Ovary (tissue), 9 donors: ENCODE results near the gene ABHD12B. TPM values are rescaled to one million over a fixed set of nuclear protein-coding genes. Genes with fewer than 3 reads are reported as not detected.

Source experiments
- DNase-seq, 5 donors: peaks; one replicate each; pipeline ENCODE4 v3.0.0-alpha.2; 2019 to 2020
- H3K27ac ChIP-seq, 2 donors: fragments of 200-600 bp; one replicate each; pipeline versions ENCODE4 v1.5.1 to v1.8.0; 2019 to 2022
- H3K27me3 ChIP-seq: fragments of 200-600 bp; one replicate; pipeline ENCODE4 v1.8.0; 2022
- H3K36me3 ChIP-seq: fragments of 200-600 bp; sonication (generic); one replicate; pipeline ENCODE4 v1.5.1; 2019
- H3K4me1 ChIP-seq: one replicate; pipeline ENCODE4 v1.8.1; 2013; ENCODE audit warnings: mild to moderate bottlenecking, moderate library complexity; ENCODE audit not compliant: insufficient read depth
- H3K4me3 ChIP-seq: fragments of 200-600 bp; sonication (generic); one replicate; pipeline ENCODE4 v1.5.1; 2017
- H3K9me3 ChIP-seq, 2 donors: fragments of 200-600 bp in 1 of 2; sonication (generic) in 1 of 2; one replicate each; pipeline versions ENCODE4 v1.5.1 to v1.8.1; 2013 to 2019; ENCODE audit warnings: mild to moderate bottlenecking in 1 of 2, moderate library complexity in 1 of 2
- EP300 ChIP-seq: sonication (generic); formaldehyde crosslinking; IDR thresholded peaks from one replicate; pipeline ENCODE4 v1.6.1; 2017; ENCODE audit warnings: antibody characterized with exemption
- POLR2A ChIP-seq: fragments of 450-650 bp; IDR thresholded peaks from one replicate; pipeline ENCODE4 v1.6.1; 2017; ENCODE audit warnings: antibody characterized with exemption, mild to moderate bottlenecking, moderate library complexity
- WGBS, 3 donors: extraction: QIAGEN DNeasy Blood & Tissue Kit in 1 of 3; methylation state at CpG; one replicate each; pipeline versions ENCODE4 v1.1.5 to v1.1.7; 2013 to 2017; 5-methylcytosine and 5-hydroxymethylcytosine counted together
- intact Hi-C, 4 donors: fragments of 100-400 bp; cut with DNase I; formaldehyde crosslinking; loops; one replicate each; pipeline versions ENCODE4 v1.11.0 to v1.15.1; 2022 to 2023
- polyA plus RNA-seq, 2 donors: library from polyadenylated mRNA; stranded (reverse); fragments of 200-250 nt in 1 of 2; fragments of 350-450 nt in 1 of 2; fragmentation: Illumina TruSeq in 1 of 2; extraction: RNeasy Lipid Tissue Mini Kit (QIAGEN cat#74804) in 1 of 2; gene quantifications; one replicate each; pipeline ENCODE4 v1.2.3, GENCODE V29; 2013 to 2014
- total RNA-seq, 7 donors: library from RNA; depleted of rRNA in 2 of 7; stranded (reverse); fragments of >200 nt in 2 of 7; fragmentation: NEBNext Ultra II Directional in 3 of 7; extraction: Animal tissue kit (Norgen Biotek cat#: 25700) in 3 of 7; gene quantifications; one replicate each; pipeline versions ENCODE4 v1.1.0 to v1.2.4, GENCODE V29; 2016 to 2023
- TF ChIP-seq, protein P1 (sequence below), 3 donors: fragments of 450-650 bp in 2 of 3; fragments of 200-600 bp in 1 of 3; IDR thresholded peaks; one replicate each; pipeline versions ENCODE4 v1.5.1 to v1.8.0; 2016 to 2022; ENCODE audit warnings: antibody characterized with exemption in 3 of 3, mild to moderate bottlenecking in 1 of 3
- donor health status: DM: no; HTN: no; CAD: no; lungs with moderate emphysema.
- donor health status: DM: no; HTN: no; CAD: no.
- donor health status: Bipolar disorder and iron deficiency.
- donor health status: DM: yes; HTN: yes; CAD: no.
- donor health status: DM: no; HTN: no; CAD: no.
- donor health status: DM: yes; HTN: yes; CAD: no.

Gene ABHD12B
- total and polyA plus RNA-seq, 9 donors: 0.45 to 5.1 (median 0.84) TPM; not detected in 6

DNA sequence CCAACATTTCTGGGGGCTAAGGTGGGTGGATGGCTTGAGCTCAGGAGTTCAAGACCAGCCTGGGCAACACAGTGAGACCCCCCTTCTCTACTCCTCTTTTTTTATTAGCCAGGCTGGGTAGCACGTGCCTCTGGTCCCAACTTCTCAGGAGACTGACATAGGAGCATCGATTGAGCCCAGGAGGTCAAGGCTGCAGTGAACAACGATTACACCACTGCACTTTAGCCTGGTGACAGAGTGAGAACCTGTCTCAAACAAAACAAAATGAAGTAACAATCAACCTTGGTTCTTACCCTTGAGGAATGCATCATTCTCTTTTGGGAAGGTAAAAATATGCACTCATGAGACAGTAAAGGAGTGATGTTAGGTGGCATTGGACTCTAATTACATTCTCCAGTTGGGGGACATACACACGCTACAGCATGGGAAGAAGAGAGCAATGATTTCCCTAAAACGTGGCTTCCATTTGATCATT, 37.0 kb upstream of the ABHD12B start:
- TF ChIP-seq, protein P1, sequence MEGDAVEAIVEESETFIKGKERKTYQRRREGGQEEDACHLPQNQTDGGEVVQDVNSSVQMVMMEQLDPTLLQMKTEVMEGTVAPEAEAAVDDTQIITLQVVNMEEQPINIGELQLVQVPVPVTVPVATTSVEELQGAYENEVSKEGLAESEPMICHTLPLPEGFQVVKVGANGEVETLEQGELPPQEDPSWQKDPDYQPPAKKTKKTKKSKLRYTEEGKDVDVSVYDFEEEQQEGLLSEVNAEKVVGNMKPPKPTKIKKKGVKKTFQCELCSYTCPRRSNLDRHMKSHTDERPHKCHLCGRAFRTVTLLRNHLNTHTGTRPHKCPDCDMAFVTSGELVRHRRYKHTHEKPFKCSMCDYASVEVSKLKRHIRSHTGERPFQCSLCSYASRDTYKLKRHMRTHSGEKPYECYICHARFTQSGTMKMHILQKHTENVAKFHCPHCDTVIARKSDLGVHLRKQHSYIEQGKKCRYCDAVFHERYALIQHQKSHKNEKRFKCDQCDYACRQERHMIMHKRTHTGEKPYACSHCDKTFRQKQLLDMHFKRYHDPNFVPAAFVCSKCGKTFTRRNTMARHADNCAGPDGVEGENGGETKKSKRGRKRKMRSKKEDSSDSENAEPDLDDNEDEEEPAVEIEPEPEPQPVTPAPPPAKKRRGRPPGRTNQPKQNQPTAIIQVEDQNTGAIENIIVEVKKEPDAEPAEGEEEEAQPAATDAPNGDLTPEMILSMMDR (IDR thresholded peaks at IDR 0.05): no peak
- TF ChIP-seq EP300: no peak
- TF ChIP-seq POLR2A: no peak
- Histone ChIP-seq H3K27me3 (no peaks in the 10 kb centered on the region), H3K9me3 (no peaks in the 10 kb centered on the region), H3K27ac (no peak overlapping the region), H3K4me1 (no peaks in the 10 kb centered on the region), H3K4me3 (no peak overlapping the region), H3K36me3 (no peaks in the 10 kb centered on the region)
- DNase-seq: no peak
- 76 to 83% (median 78%) methylated on average over 5 of the region's 5 CpGs for WGBS, 3 donors
- intact Hi-C loops: no loop called here

DNA sequence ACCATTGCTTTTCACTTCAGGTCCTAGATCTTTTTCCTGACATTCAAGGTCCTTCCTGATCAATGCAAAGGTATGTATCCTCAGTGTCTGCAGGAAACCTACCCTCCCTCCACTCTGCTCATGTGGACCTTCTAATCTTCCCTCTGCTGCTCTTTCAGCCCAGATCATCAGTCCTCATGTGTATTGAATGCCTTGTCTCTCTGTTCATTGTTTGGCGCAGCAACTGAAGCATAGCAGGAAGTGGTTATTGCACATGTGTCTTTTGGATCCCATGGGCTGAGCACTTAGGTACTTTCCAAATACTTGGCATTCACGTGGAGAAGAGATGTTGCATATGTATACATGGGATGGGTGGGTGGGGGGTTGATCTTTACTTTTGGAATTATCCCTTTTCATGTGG, 36.6 kb upstream of the ABHD12B start:
- no peaks in the 10 kb centered on the region for H3K4me1 ChIP-seq
- no peak overlapping the region for H3K4me3 ChIP-seq
- H3K27me3 ChIP-seq: no peaks in the 10 kb centered on the region
- WGBS, 3 donors: 61 to 64% (median 63%) methylated on average over 2 of the region's 2 CpGs
- intact Hi-C loops: no loop called here
- no peaks in the 10 kb centered on the region for H3K9me3 ChIP-seq
- no peak for TF ChIP-seq EP300
- H3K36me3 ChIP-seq: no peaks in the 10 kb centered on the region
- no peak for DNase-seq
- H3K27ac ChIP-seq: no peak overlapping the region

DNA sequence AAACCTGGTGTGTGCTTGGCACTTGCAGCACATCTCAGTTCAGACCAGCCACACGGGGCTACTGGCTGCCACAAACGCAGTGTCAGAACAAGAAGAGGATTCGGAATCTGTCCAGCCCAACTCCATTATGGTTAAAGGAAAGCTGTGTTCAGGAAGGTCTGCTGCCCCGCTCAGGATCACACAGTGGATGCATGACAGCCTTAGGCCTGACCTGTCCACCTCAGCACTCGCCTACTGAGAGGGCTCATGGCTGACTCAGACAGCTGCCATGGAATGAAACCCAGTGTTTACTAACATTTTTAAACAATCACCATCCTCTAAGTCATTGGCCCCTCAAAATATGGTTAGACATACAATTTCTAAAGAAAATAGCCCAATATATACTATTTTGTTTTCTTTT, 35.3 kb upstream of the ABHD12B start:
- H3K4me1 ChIP-seq: no peaks in the 10 kb centered on the region
- 91 to 93% (median 93%) methylated on average over 5 of the region's 5 CpGs for WGBS, 3 donors
- no peaks in the 10 kb centered on the region for H3K36me3 ChIP-seq
- no peaks in the 10 kb centered on the region for H3K9me3 ChIP-seq
- intact Hi-C loops: no loop called here
- H3K27me3 ChIP-seq: no peaks in the 10 kb centered on the region
- TF ChIP-seq POLR2A (no peak), EP300 (no peak)
- TF ChIP-seq, protein P1 (IDR thresholded peaks at IDR 0.05): no peak
- DNase-seq: no peak
- no peak overlapping the region for H3K27ac ChIP-seq
- no peak overlapping the region for H3K4me3 ChIP-seq

DNA sequence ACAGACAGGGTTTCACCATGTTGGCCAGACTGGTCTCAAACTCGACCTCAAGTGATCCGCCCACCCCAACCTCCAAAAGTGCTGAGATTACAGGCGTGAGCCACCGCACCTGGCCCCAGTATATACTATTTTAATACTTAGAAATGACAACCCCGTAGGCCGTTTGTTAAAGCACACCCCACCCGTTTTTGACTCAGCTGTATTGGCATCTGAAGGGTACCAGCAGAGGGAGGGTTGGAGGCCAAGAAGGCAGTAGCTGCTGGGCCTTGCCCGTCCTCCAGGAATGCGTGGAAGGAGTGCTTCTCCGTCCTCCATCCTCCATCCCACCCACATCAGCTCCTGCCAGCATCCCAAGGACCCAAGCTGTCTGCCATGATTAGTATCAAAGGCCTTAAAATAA, 34.6 kb upstream of the ABHD12B start:
- Histone ChIP-seq H3K36me3 (no peaks in the 10 kb centered on the region), H3K27me3 (no peaks in the 10 kb centered on the region), H3K4me1 (no peaks in the 10 kb centered on the region), H3K4me3 (no peak overlapping the region), H3K27ac (no peak overlapping the region), H3K9me3 (no peaks in the 10 kb centered on the region)
- 87 to 89% (median 87%) methylated on average over 10 of the region's 10 CpGs for WGBS, 3 donors
- no peak for TF ChIP-seq EP300
- TF ChIP-seq, protein P1 (IDR thresholded peaks at IDR 0.05): no peak
- no peak for TF ChIP-seq POLR2A
- intact Hi-C loops: no loop called here
- no peak for DNase-seq

DNA sequence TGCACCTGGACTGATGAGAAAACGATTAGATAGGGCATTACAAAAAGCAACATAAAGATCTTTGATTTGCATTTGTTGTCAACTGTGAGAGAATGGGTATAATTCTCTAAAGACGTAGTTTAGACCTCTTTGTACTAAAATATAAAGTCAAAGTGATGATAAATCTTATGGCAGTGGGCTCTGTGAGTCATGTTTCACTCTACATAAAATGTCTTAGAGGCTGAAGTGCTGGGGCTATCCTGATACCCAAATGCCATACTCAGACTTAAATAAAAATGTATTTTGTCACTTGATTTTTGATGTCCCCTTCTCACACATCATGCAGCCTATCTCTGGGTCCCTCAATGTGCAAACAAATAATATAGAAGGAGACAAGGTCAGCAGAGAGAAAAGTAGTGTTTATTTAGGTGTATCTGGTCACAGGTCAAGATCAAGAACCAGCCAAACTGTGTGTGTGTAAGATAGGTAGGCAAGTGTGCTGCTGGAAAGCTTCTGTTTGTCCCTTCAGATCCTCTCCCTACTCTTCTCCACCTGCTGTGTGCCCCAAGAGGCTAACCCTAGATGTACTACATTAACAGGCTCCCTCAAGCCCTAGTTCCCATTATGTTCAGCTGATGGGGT, 33.9 kb upstream of the ABHD12B start:
- Histone ChIP-seq H3K27ac (no peak overlapping the region), H3K4me3 (no peak overlapping the region), H3K36me3 (no peaks in the 10 kb centered on the region), H3K27me3 (no peaks in the 10 kb centered on the region), H3K9me3 (no peaks in the 10 kb centered on the region), H3K4me1 (no peaks in the 10 kb centered on the region)
- WGBS, 3 donors: 81 to 90% (median 83%) methylated on average over 2 of the region's 2 CpGs
- DNase-seq: no peak
- intact Hi-C loops: no loop called here
- TF ChIP-seq EP300 (no peak), POLR2A (no peak)
- TF ChIP-seq, protein P1 (IDR thresholded peaks at IDR 0.05): no peak
